Measurements from ENCODE around the gene SNCAIP. TPM values are rescaled to one million over a fixed set of nuclear protein-coding genes. Genes with fewer than 3 reads are reported as not detected.

Gene SNCAIP
- total and polyA plus RNA-seq, 3 donors from 2014 or later = 12.7 to 28.4 (median 16.1) TPM

DNA sequence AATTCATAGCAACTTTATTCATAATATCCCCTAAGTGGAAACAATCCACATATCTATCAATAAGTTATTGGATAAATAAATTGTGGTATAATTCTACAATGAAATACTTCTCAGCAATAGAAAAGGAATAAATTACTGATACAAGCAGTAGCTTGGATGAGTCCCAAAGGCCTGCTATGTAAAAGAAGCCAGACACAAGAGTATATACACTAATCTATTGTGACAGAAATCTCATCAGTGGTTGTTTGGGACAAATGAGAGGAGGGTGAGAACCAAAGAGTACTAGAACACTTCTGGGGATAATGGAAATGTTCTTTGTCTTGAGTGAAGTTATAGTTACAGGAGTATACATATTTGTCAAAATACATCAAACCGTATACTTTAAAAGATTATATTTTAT lies 119.3 kb downstream of the SNCAIP start:
- H3K9me3 ChIP-seq = no peaks in the 10 kb centered on the region
- WGBS, 2 donors = 96 to 98% methylated on average over 1 of the region's 1 CpG
- no peaks in the 10 kb centered on the region for H3K36me3 ChIP-seq (ENCODE audit: low read depth, missing control alignments)
- no peak overlapping the region for H3K27ac ChIP-seq
- no peaks in the 10 kb centered on the region for H3K27me3 ChIP-seq
- H3K4me3 ChIP-seq = no peak overlapping the region
- intact Hi-C loops (cut with DNase I; ENCODE audit: low total_unique reads) = no loop called here
- H3K4me1 ChIP-seq = no peaks in the 10 kb centered on the region
- TF ChIP-seq, protein P1, sequence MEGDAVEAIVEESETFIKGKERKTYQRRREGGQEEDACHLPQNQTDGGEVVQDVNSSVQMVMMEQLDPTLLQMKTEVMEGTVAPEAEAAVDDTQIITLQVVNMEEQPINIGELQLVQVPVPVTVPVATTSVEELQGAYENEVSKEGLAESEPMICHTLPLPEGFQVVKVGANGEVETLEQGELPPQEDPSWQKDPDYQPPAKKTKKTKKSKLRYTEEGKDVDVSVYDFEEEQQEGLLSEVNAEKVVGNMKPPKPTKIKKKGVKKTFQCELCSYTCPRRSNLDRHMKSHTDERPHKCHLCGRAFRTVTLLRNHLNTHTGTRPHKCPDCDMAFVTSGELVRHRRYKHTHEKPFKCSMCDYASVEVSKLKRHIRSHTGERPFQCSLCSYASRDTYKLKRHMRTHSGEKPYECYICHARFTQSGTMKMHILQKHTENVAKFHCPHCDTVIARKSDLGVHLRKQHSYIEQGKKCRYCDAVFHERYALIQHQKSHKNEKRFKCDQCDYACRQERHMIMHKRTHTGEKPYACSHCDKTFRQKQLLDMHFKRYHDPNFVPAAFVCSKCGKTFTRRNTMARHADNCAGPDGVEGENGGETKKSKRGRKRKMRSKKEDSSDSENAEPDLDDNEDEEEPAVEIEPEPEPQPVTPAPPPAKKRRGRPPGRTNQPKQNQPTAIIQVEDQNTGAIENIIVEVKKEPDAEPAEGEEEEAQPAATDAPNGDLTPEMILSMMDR (IDR thresholded peaks at IDR 0.05) = no peak
- TF ChIP-seq POLR2A (IDR thresholded peaks at IDR 0.05) = no peak
- no peak for DNase-seq

DNA sequence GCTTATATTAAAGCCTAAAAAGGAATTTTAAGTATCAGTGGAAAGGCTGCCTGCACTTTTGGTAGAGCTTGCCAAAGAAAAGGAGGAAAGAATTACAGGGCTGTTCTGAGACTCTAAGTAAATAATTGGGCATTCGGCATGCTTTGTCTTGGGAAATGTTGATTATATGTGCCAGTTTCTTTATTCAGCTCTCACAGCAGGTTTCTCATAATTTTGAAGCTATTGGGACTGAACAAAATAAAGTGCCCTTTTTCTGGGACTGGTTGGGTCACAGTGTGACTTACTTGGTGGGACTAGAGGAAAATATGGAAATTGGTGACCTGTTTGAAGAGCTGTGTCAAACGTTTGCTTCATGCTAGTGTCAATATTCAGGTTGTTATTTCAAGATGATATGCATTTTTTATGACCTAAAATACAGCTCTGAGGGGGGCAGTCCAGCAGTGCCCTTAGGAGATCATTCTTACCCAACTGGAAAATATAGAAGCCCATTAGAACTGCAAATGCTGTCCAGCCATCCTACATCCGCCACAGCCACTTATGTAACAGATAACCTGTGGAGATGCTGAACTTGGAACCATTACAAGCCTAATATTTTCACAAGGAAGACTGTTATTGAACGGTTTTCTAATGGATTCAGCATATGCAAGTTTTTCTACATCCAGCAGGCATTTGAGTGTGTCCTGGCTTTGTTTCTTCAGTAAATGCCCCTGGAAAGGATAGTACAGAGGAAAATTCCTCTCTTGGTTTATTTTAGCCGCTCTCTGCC lies 122.4 kb downstream of the SNCAIP start:
- H3K27ac ChIP-seq = peak overlapping the region in 1 of 2 donors; percentile 46
- H3K27me3 ChIP-seq = no peaks in the 10 kb centered on the region
- H3K36me3 ChIP-seq (ENCODE audit: low read depth, missing control alignments) = no peaks in the 10 kb centered on the region
- no peaks in the 10 kb centered on the region for H3K4me1 ChIP-seq
- H3K9me3 ChIP-seq = no peaks in the 10 kb centered on the region
- H3K4me3 ChIP-seq = no peak overlapping the region
- no peak for DNase-seq
- TF ChIP-seq, protein P1 (IDR thresholded peaks at IDR 0.05) = no peak
- TF ChIP-seq POLR2A (IDR thresholded peaks at IDR 0.05) = no peak
- intact Hi-C loops (cut with DNase I; ENCODE audit: low total_unique reads) = no loop called here
- 72 to 74% methylated on average over 5 of the region's 5 CpGs for WGBS, 2 donors

DNA sequence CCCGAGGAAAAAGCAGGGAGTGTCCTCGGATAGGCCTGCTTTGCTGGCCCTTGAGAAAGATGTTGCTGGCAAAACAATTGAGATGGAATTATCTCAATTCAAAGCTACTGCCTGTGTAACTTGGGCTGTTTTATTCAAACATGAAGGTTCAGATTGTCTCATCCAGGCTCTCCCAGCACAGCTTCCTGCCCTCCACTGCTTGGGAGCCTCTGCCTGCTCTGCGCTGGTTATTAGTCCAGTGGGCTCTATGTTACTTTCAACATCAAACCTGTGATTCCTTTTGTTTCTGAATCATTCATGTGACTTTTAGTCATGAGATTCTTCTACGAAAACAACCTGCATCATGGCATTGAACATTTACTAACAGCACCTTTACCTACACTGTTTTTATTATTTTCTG lies 123.2 kb downstream of the SNCAIP start:
- WGBS, 2 donors = 83 to 85% methylated on average over 4 of the region's 4 CpGs
- H3K27me3 ChIP-seq = no peaks in the 10 kb centered on the region
- intact Hi-C loops (cut with DNase I; ENCODE audit: low total_unique reads) = no loop called here
- H3K27ac ChIP-seq = no peak overlapping the region
- no peak for TF ChIP-seq POLR2A (IDR thresholded peaks at IDR 0.05)
- TF ChIP-seq, protein P1 (IDR thresholded peaks at IDR 0.05) = no peak
- no peaks in the 10 kb centered on the region for H3K9me3 ChIP-seq
- H3K4me3 ChIP-seq = no peak overlapping the region
- H3K36me3 ChIP-seq (ENCODE audit: low read depth, missing control alignments) = no peaks in the 10 kb centered on the region
- no peak for DNase-seq
- H3K4me1 ChIP-seq = no peaks in the 10 kb centered on the region

DNA sequence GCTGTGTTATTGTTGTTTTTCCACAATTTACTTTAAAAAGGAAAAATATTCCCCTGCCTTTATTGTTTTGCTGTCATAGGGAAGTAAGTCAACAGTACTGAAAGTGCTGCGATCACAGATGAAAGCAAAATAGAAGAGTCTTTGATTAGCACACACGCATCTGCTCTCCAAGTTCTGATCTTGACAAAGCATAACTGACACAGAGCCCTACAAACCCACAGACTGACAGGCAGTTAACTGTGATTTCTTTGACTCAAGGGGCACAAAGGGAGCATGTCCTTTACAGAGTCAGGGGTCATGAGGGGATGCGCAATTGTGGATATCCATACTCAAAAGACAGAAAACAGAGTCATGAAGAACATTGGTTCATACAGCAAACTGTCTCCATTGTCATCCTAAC lies 123.7 kb downstream of the SNCAIP start:
- Histone ChIP-seq H3K4me1 (no peaks in the 10 kb centered on the region), H3K36me3 (ENCODE audit: low read depth, missing control alignments) (no peaks in the 10 kb centered on the region), H3K27me3 (no peaks in the 10 kb centered on the region), H3K27ac (no peak overlapping the region), H3K9me3 (no peaks in the 10 kb centered on the region), H3K4me3 (no peak overlapping the region)
- WGBS, 2 donors = 93% methylated on average over 3 of the region's 3 CpGs
- TF ChIP-seq, protein P1 (IDR thresholded peaks at IDR 0.05) = no peak
- TF ChIP-seq POLR2A (IDR thresholded peaks at IDR 0.05) = no peak
- no peak for DNase-seq
- intact Hi-C loops (cut with DNase I; ENCODE audit: low total_unique reads) = no loop called here

DNA sequence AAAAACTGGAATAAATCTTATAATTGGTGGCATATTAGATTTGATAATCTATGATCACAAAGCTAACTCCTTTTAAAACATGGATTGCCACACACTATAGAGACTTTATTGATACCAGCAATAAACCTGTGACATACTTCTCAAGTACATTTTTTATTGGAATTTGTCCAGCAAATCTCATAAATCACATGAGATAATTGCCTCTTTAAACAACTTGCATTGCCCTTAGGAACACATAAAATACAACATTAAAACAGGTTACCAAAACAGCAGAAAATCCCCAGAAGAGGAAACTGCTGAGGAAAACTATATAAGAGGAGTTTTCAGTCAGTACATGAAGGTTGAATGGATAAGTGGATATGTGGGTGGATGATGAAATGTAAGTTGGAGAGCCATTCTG lies 124.6 kb downstream of the SNCAIP start:
- no peak overlapping the region for H3K27ac ChIP-seq
- H3K4me1 ChIP-seq = no peaks in the 10 kb centered on the region
- TF ChIP-seq, protein P1 (IDR thresholded peaks at IDR 0.05) = no peak
- no peak for TF ChIP-seq POLR2A (IDR thresholded peaks at IDR 0.05)
- DNase-seq = no peak
- H3K36me3 ChIP-seq (ENCODE audit: low read depth, missing control alignments) = no peaks in the 10 kb centered on the region
- no peaks in the 10 kb centered on the region for H3K27me3 ChIP-seq
- intact Hi-C loops (cut with DNase I; ENCODE audit: low total_unique reads) = no loop called here
- no peaks in the 10 kb centered on the region for H3K9me3 ChIP-seq
- H3K4me3 ChIP-seq = no peak overlapping the region
